Subcutaneous adipose tissue (tissue), 4 donors: Measurements from ENCODE around the gene MYH10. TPM values are rescaled to one million over a fixed set of nuclear protein-coding genes. Genes with fewer than 3 reads are reported as not detected.

ENCODE experiments used
- total RNA-seq, 4 donors: library from RNA; depleted of rRNA; stranded (reverse); fragments of >200 nt; gene quantifications; one replicate each; pipeline ENCODE4 v1.1.0, GENCODE V29; 2016
- TF ChIP-seq, protein P1 (sequence below): fragments of 450-650 bp; IDR thresholded peaks from one replicate; pipeline ENCODE4 v1.5.1; 2016; ENCODE audit warnings: low read depth, mild to moderate bottlenecking, control low read depth, antibody characterized with exemption, moderate library complexity

Gene MYH10
- total RNA-seq, 4 donors from 2014 or later, result 39.8 to 70.6 (median 47.9) TPM

DNA sequence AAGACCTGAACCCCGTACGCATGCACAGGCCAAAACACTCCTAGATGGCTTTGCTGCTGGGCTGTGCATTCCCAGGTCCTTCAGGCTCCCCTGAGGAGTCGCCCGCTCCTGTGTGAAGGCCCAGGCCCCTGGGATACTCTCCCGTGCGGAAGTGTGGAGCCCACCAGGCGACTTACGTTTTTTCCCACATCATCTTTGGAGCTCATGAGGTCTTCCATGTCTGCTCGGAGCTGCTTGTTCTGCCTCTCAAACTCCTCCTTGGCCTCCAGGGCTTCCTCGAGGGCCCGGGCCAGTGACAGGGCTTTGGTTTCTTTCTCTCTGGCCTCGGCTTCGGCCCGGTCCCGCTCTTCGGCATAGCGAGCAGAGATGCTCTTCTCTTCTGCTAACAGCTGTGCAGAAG lies 138.4 kb downstream of the MYH10 start:
- TF ChIP-seq, protein P1, sequence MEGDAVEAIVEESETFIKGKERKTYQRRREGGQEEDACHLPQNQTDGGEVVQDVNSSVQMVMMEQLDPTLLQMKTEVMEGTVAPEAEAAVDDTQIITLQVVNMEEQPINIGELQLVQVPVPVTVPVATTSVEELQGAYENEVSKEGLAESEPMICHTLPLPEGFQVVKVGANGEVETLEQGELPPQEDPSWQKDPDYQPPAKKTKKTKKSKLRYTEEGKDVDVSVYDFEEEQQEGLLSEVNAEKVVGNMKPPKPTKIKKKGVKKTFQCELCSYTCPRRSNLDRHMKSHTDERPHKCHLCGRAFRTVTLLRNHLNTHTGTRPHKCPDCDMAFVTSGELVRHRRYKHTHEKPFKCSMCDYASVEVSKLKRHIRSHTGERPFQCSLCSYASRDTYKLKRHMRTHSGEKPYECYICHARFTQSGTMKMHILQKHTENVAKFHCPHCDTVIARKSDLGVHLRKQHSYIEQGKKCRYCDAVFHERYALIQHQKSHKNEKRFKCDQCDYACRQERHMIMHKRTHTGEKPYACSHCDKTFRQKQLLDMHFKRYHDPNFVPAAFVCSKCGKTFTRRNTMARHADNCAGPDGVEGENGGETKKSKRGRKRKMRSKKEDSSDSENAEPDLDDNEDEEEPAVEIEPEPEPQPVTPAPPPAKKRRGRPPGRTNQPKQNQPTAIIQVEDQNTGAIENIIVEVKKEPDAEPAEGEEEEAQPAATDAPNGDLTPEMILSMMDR, result no peak

DNA sequence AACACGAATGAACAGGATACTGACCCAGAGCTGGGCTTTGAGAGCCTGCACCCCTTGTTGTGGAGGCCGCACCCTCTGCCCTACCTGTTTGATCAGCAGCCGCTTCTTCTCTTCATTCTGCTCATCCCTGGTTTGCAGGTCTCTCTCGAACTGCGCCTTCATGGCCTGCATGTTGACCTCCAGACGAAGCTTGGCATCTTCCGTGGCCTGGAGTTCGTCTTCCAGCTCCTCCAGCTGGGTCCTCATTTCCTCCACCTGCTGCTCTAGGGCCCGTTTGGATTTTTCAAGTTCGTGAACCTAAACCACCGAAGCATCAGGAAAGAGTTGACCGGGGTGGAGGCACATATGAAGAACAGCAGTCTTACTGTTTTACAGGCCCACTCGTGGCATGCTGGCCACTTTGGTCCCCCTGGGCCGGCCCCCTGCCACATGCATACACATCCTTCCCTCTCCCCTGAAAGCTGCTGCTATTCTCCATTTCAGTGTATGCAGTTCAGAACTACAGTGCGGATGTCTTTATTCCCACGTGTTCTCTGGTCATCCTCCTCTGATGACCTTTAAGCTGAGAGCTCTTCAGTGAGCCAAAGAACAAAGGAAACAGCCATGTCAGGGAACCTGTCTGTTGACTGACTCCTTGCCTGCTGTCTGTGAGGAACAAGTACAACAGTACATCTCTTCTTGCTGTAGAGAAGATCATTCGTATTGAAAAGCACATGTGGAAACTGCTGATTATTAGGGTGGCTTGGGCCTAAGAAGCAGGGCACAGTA lies 140.1 kb downstream of the MYH10 start:
- TF ChIP-seq, protein P1, result no peak

DNA sequence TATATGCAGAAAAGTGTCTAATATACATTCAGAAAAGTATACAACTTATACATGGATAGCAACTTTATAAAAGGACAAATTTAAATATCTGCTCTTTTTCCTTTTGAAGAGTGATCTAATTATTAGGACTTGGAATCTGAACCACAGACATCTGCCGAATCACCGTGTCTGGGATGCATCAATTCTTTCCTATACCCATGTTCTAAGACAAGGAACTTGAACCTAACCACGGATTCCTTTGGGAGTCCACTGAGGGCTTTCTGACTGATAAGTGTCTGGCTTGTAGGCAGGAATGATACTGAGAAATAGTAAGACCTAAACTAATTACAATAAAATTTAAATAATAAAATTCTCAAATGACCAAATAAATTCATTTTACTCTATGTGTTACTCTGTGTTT lies 140.7 kb downstream of the MYH10 start:
- TF ChIP-seq, protein P1, result no peak

DNA sequence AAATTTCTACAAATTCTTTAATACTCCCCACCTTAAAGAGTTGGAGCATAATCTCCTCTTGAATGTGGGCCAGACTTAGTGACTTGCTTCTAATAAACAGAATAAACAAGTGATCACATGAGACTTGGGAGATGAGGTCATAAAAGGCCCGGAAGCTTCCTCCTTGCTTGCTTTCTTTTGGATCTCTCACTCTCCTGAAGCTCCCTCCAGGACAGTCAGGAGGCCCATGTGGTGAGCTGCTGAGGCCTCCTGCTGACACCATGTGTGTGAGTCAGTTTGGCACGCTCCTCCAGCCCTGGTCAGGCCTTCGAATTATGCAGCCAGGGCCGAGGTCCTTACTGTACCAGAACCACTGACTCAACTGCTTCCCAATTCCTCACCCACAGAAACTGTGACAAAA lies 141.6 kb downstream of the MYH10 start:
- TF ChIP-seq, protein P1, result no peak

DNA sequence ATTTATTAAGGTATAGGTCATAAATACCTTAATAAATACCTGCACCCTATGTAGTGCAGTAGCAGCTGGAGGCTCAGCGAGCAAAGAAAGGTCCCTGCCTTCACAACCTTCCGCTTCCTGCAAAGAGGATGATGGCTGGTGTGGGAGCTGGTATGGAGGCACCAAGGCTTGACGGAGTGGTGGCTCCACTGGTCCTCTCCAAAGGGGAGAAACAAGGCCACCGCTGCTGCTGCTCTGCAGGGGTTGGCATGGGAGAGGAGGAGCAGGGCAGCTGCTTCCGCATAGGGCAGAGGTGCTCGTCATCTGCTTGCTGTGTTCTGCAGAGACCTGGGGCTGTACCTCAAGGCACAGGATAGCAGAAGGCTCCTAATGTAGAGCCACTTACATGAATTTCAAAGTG lies 142.0 kb downstream of the MYH10 start:
- TF ChIP-seq, protein P1, result no peak

DNA sequence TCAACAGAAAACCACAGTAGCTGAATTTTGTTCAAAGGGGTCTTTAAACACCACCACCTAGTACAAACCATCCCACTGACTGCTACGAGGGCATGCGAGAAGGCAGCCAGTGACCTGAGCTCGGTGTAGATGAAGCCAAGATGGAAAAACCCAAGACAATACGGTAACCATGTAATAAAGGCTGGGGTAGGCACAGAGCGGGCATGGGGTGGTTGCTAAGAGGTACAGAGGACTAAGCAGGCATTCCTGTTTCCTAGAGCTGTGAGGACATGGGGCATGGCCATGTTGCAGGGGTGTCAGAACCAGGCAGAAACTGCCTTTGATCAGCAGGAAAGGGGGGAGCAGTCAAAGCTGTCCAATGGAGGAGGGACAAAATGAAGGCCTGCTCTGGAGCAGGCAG lies 142.8 kb downstream of the MYH10 start:
- TF ChIP-seq, protein P1, result no peak

DNA sequence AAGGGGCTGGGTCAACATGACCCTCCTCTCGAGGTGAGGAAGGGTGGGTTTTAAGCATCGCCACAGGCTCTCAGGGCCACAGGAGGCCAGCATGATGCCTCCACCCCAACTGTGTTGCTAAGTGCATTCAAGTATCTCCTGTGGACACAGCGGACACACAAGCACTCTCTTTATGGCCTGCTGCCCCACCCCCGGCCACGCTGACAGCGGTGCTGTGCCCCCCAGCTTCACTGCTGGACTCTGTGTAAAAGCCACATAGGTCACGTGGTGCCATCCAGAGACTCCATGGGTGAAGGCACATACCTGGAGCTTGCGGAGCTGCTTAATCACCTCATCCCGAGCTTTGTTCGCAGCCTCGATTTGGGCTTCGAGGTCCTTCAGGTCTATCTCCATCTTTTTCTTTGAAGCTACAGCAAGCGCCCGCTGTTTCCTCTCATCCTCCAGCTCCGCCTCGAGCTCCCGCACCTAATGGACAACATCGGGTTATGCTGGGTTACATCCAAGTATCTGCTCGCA lies 143.3 kb downstream of the MYH10 start:
- TF ChIP-seq, protein P1, result no peak
